ENCODE results near the gene BMERB1. TPM values are rescaled to one million over a fixed set of nuclear protein-coding genes. Genes with fewer than 3 reads are reported as not detected.
"Not testable (repeated sequence)": the region's sequence is repeated elsewhere in the genome, so short reads cannot be mapped to it uniquely, and the experiment has no call there.

Gene BMERB1
- polyA plus RNA-seq, 1 donor (not counting 4 experiments of a cell fraction or from before 2014, with no cell fraction given), result 7.8 TPM

GRCh38 chr16:15404792-15405191 lies 29.6 kb upstream of the BMERB1 start:
- Histone ChIP-seq H3K4me2 (ENCODE audit: control insufficient read depth, extremely low read depth, insufficient read depth, low read depth, low read length) (no peak overlapping the region), H3K4me3 (ENCODE audit: control insufficient read depth in 2 of 3, extremely low read depth in 1 of 3, insufficient read depth in 2 of 3, low read depth in 1 of 3, low read length in 3 of 3) (no peak overlapping the region), H3K27ac (ENCODE audit: control insufficient read depth, insufficient read depth, low read length) (no peak overlapping the region), H3K9me1 (ENCODE audit: control insufficient read depth, extremely low read depth, insufficient read depth, low read length) (no peaks in the 10 kb centered on the region), H3K36me3 (ENCODE audit: control insufficient read depth in 2 of 2, extremely low read depth in 1 of 2, insufficient read depth in 2 of 2, low read length in 2 of 2) (no peaks in the 10 kb centered on the region), H2AFZ (ENCODE audit: control insufficient read depth, low read length) (no peak overlapping the region), H3K27me3 (ENCODE audit: control insufficient read depth, extremely low read depth, insufficient read depth, low read length) (no peaks in the 10 kb centered on the region), H3K79me2 (ENCODE audit: control insufficient read depth, insufficient read depth, low read length) (no peaks in the 10 kb centered on the region), H3K9me3 (ENCODE audit: control insufficient read depth, low read depth, low read length) (no peaks in the 10 kb centered on the region), H3K9ac (ENCODE audit: control insufficient read depth, extremely low read depth, insufficient read depth, low read length) (no peak overlapping the region), H4K20me1 (ENCODE audit: control insufficient read depth, extremely low read depth, insufficient read depth, low read length) (no peaks in the 10 kb centered on the region), H3K4me1 (ENCODE audit: control insufficient read depth, extremely low read depth, insufficient read depth, low read length) (no peaks in the 10 kb centered on the region)
- DNase-seq (ENCODE audit: low read depth, low spot score), result no peak
- dilution Hi-C loops (cut with MboI; ENCODE audit: extremely low pct_ligation_motif_present, low sequenced_read_pairs), result no loop called here
- TF ChIP-seq EZH2 (IDR thresholded peaks at IDR 0.05; ENCODE audit: low read length), result no peak
- no peak for TF ChIP-seq CTCF (optimal IDR thresholded peaks at IDR 0.05 in 1 of 3, IDR thresholded peaks at IDR 0.05 in 1 of 3, conservative IDR thresholded peaks at IDR 0.05 in 1 of 3; ENCODE audit: extremely low read depth in 1 of 3, insufficient read depth in 2 of 3, low read length in 3 of 3)
- FAIRE-seq, result no peak

DNA sequence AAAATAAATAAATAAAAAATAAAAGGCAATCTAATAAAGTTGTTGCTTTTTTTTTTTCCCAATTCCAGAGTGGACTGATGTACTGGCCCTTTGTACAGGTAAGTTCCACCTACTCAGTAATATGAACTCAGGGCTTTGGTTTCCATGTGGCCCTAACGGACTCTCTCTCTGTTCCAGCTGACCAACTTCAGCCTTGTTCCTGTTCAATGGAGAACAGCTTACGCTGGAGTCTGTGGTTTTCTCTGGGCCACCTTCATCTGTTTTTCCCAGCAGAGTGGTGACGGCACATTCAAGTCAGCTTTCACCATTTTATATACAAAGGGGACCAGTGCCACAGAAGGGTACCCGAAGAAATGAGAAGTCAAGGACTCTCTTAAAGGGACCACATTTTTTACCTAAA lies 26.6 kb upstream of the BMERB1 start:
- H3K27me3 ChIP-seq (ENCODE audit: control insufficient read depth, extremely low read depth, insufficient read depth, low read length); H2AFZ ChIP-seq (ENCODE audit: control insufficient read depth, low read length); H3K9ac ChIP-seq (ENCODE audit: control insufficient read depth, extremely low read depth, insufficient read depth, low read length); H3K4me1 ChIP-seq (ENCODE audit: control insufficient read depth, extremely low read depth, insufficient read depth, low read length); H3K9me3 ChIP-seq (ENCODE audit: control insufficient read depth, low read depth, low read length); DNase-seq (ENCODE audit: low read depth, low spot score); H3K4me3 ChIP-seq (ENCODE audit: control insufficient read depth in 2 of 3, extremely low read depth in 1 of 3, insufficient read depth in 2 of 3, low read depth in 1 of 3, low read length in 3 of 3); H4K20me1 ChIP-seq (ENCODE audit: control insufficient read depth, extremely low read depth, insufficient read depth, low read length); FAIRE-seq; H3K36me3 ChIP-seq (ENCODE audit: control insufficient read depth in 2 of 2, extremely low read depth in 1 of 2, insufficient read depth in 2 of 2, low read length in 2 of 2); H3K9me1 ChIP-seq (ENCODE audit: control insufficient read depth, extremely low read depth, insufficient read depth, low read length); H3K4me2 ChIP-seq (ENCODE audit: control insufficient read depth, extremely low read depth, insufficient read depth, low read depth, low read length); H3K27ac ChIP-seq (ENCODE audit: control insufficient read depth, insufficient read depth, low read length); H3K79me2 ChIP-seq (ENCODE audit: control insufficient read depth, insufficient read depth, low read length); dilution Hi-C loops (cut with MboI; ENCODE audit: extremely low pct_ligation_motif_present, low sequenced_read_pairs): not testable (repeated sequence)

- dilution Hi-C loops (cut with MboI; ENCODE audit: extremely low pct_ligation_motif_present, low sequenced_read_pairs); H4K20me1 ChIP-seq (ENCODE audit: control insufficient read depth, extremely low read depth, insufficient read depth, low read length); H3K9me3 ChIP-seq (ENCODE audit: control insufficient read depth, low read depth, low read length); H3K27me3 ChIP-seq (ENCODE audit: control insufficient read depth, extremely low read depth, insufficient read depth, low read length); H3K9me1 ChIP-seq (ENCODE audit: control insufficient read depth, extremely low read depth, insufficient read depth, low read length); H3K4me2 ChIP-seq (ENCODE audit: control insufficient read depth, extremely low read depth, insufficient read depth, low read depth, low read length); FAIRE-seq; H3K9ac ChIP-seq (ENCODE audit: control insufficient read depth, extremely low read depth, insufficient read depth, low read length); H2AFZ ChIP-seq (ENCODE audit: control insufficient read depth, low read length); H3K4me1 ChIP-seq (ENCODE audit: control insufficient read depth, extremely low read depth, insufficient read depth, low read length); H3K36me3 ChIP-seq (ENCODE audit: control insufficient read depth in 2 of 2, extremely low read depth in 1 of 2, insufficient read depth in 2 of 2, low read length in 2 of 2); DNase-seq (ENCODE audit: low read depth, low spot score); H3K4me3 ChIP-seq (ENCODE audit: control insufficient read depth in 2 of 3, extremely low read depth in 1 of 3, insufficient read depth in 2 of 3, low read depth in 1 of 3, low read length in 3 of 3); H3K27ac ChIP-seq (ENCODE audit: control insufficient read depth, insufficient read depth, low read length); H3K79me2 ChIP-seq (ENCODE audit: control insufficient read depth, insufficient read depth, low read length): not testable (repeated sequence)
Observed at GRCh38 chr16:15409476-15409875, 24.9 kb upstream of the BMERB1 start.

Measured in keratinocyte (primary cell).